HG03097 (cell line): ENCODE results near the gene BLOC1S4.
"Not testable (repeated sequence)": the region's sequence is repeated elsewhere in the genome, so short reads cannot be mapped to it uniquely, and the experiment has no call there.

Experiments
- ATAC-seq: cut with Tn5 transposase; IDR thresholded peaks from one replicate; pipeline ENCODE4 v1.9.1; 2021; ENCODE audit not compliant: unreplicated experiment, low FRiP score

The BLOC1S4 gene

GRCh38 chr4:6716018-6716911 lies at the start of gene BLOC1S4:
Gene BLOC1S4, plus strand, starts transcription at chr4:6716174. Its CDS starts 36 bp downstream, at chr4:6716210.
- peak; percentile 79 for ATAC-seq

GRCh38 chr4:6668391-6668790 lies 47.6 kb upstream of the BLOC1S4 start:
- ATAC-seq = no peak

- ATAC-seq = no peak
These were observed 44.3 kb upstream of the BLOC1S4 start for GRCh38 chr4:6671648-6672047.

- no peak for ATAC-seq
These were observed 43.8 kb upstream of the BLOC1S4 start for GRCh38 chr4:6672131-6672530.

- not testable (repeated sequence) for ATAC-seq
These were observed 43.3 kb upstream of the BLOC1S4 start for GRCh38 chr4:6672541-6673190.

- ATAC-seq = not testable (repeated sequence)
These were observed 42.7 kb upstream of the BLOC1S4 start for GRCh38 chr4:6673191-6673659.

GRCh38 chr4:6673660-6674499 lies 42.1 kb upstream of the BLOC1S4 start:
- ATAC-seq = peak; percentile 79

GRCh38 chr4:6674500-6675149 lies 41.3 kb upstream of the BLOC1S4 start:
- peak; percentile 30 for ATAC-seq

GRCh38 chr4:6676722-6677558 lies 39.0 kb upstream of the BLOC1S4 start:
- ATAC-seq = no peak

GRCh38 chr4:6680372-6681034 lies 35.5 kb upstream of the BLOC1S4 start:
- no peak for ATAC-seq

GRCh38 chr4:6681191-6681590 lies 34.8 kb upstream of the BLOC1S4 start:
- ATAC-seq = no peak

- ATAC-seq = no peak
These were observed 32.9 kb upstream of the BLOC1S4 start for GRCh38 chr4:6682862-6683590.

GRCh38 chr4:6684656-6685055 lies 31.3 kb upstream of the BLOC1S4 start:
- no peak for ATAC-seq

GRCh38 chr4:6686104-6686787 lies 29.7 kb upstream of the BLOC1S4 start:
- no peak for ATAC-seq

GRCh38 chr4:6687947-6688878 lies 27.8 kb upstream of the BLOC1S4 start:
- ATAC-seq = no peak

- ATAC-seq = peak; percentile 44
These were observed 27.0 kb upstream of the BLOC1S4 start for GRCh38 chr4:6688879-6689505.
